GM12878 (cell line): ENCODE results near the gene NANOGP8. TPM values are rescaled to one million over a fixed set of nuclear protein-coding genes. Genes with fewer than 3 reads are reported as not detected.

ENCODE experiments used
- ATAC-seq: fragments of 200-7000 bp; cut with Tn5 transposase; 3 replicates; pipeline ENCODE4 v1.9.1; 2020; ENCODE audit warnings: mild to moderate bottlenecking, moderate library complexity
- BruUV-seq: library from RNA; stranded (reverse); fragments of 400-500 nt; replicated peaks from 2 replicates; lab custom pipeline; 2021; lab: Mats Ljungman, UMichigan
- CTCF ChIA-PET: fragments of 300-600 bp; sonication (Branson Sonifier 250); formaldehyde crosslinking; extraction: SDS; loops from one replicate; lab custom pipeline; 2021; ENCODE audit warnings: inconsistent platforms; lab: Yijun Ruan, JAX
- POLR2A ChIA-PET: fragments of 350-600 bp; formaldehyde crosslinking; extraction: SDS; loops from one replicate; lab custom pipeline; 2021; ENCODE audit warnings: inconsistent platforms; lab: Charles Lee
- RAD21 ChIA-PET: fragments of 300-600 bp; sonication (Branson Sonifier 250); formaldehyde crosslinking; loops from one replicate; lab custom pipeline; 2023; ENCODE audit warnings: antibody characterized with exemption; ENCODE audit not compliant: unreplicated experiment; lab: Charles Lee
- SMC1A ChIA-PET: fragments of 300-600 bp; sonication (Branson Sonifier 250); formaldehyde crosslinking; loops from one replicate; lab custom pipeline; 2023; ENCODE audit not compliant: unreplicated experiment, uncharacterized antibody; lab: Charles Lee
- DNase-seq: peaks from one replicate; pipeline ENCODE4 v3.0.0-alpha.2; 2011; ENCODE audit warnings: low read depth, low spot score
- FAIRE-seq: peaks from 3 replicates; lab custom pipeline; 2011; peaks lifted over from hg19 to GRCh38; lab: Jason Lieb, UNC
- H2AFZ ChIP-seq: 2 replicates; pipeline ENCODE4 v1.6.0; 2011; ENCODE audit warnings: low read depth, low read length, control low read depth; ENCODE audit not compliant: control insufficient read depth
- H3K27ac ChIP-seq: 2 replicates; pipeline ENCODE4 v1.5.1; 2011; ENCODE audit warnings: control low read depth; ENCODE audit not compliant: control insufficient read depth, insufficient read depth
- H3K27me3 ChIP-seq, 2 experiments: replicated peaks in 1 of 2; 2 replicates each; pipeline versions ENCODE4 v1.6.0 to v1.6.1; 2011; ENCODE audit warnings: low read length in 1 of 2; ENCODE audit not compliant: control insufficient read depth in 2 of 2, insufficient read depth in 2 of 2
- H3K36me3 ChIP-seq, 2 experiments: 2 replicates each; pipeline ENCODE4 v1.5.1; 2011; ENCODE audit warnings: low read length in 1 of 2; ENCODE audit not compliant: control insufficient read depth in 2 of 2, insufficient read depth in 2 of 2
- H3K4me1 ChIP-seq: 2 replicates; pipeline ENCODE4 v1.6.1; 2011; ENCODE audit warnings: mild to moderate bottlenecking, low read length, moderate library complexity, mixed read lengths; ENCODE audit not compliant: control insufficient read depth, insufficient read depth
- H3K4me2 ChIP-seq: 2 replicates; pipeline ENCODE4 v1.6.0; 2011; ENCODE audit warnings: control low read depth; ENCODE audit not compliant: control insufficient read depth, insufficient read depth
- H3K4me3 ChIP-seq: fragments of 200-600 bp; sonication (generic); 2 replicates; pipeline ENCODE4 v1.5.1; 2016
- H3K79me2 ChIP-seq: 2 replicates; pipeline ENCODE4 v1.6.0; 2011; ENCODE audit warnings: low read length; ENCODE audit not compliant: control insufficient read depth, insufficient read depth
- H3K9ac ChIP-seq: 2 replicates; pipeline ENCODE4 v1.8.0; 2011; ENCODE audit warnings: low read length, control low read depth, mixed read lengths; ENCODE audit not compliant: control insufficient read depth, insufficient read depth
- H3K9me3 ChIP-seq: replicated peaks from 3 replicates; pipeline ENCODE4 v1.5.1; 2011; ENCODE audit warnings: mild to moderate bottlenecking, low read length; ENCODE audit not compliant: control insufficient read depth, insufficient read depth
- H4K20me1 ChIP-seq: 2 replicates; pipeline ENCODE4 v1.6.0; 2011; ENCODE audit not compliant: control insufficient read depth, insufficient read depth
- BCLAF1 ChIP-seq: fragments of 450-650 bp; IDR thresholded peaks from 2 replicates; pipeline ENCODE4 v1.6.1; 2017; ENCODE audit warnings: antibody characterized with exemption, mild to moderate bottlenecking, moderate library complexity
- JUND ChIP-seq: IDR thresholded peaks from 2 replicates; pipeline ENCODE4 v1.6.1; 2012; ENCODE audit warnings: low read depth, mild to moderate bottlenecking, low read length, improper control_type of control experiment, moderate library complexity
- MTA2 ChIP-seq: fragments of 450-650 bp; IDR thresholded peaks from 2 replicates; pipeline ENCODE4 v1.6.1; 2016; ENCODE audit warnings: low read depth, mild to moderate bottlenecking, moderate library complexity
- MYB ChIP-seq: fragments of 150-350 bp; IDR thresholded peaks from 2 replicates; pipeline ENCODE4 v1.6.1; 2014; ENCODE audit warnings: mild to moderate bottlenecking, low read depth, low read length, borderline replicate concordance
- NR2C1 ChIP-seq: fragments of 450-650 bp; IDR thresholded peaks from 2 replicates; pipeline ENCODE4 v1.6.1; 2017; ENCODE audit warnings: antibody characterized with exemption, mild to moderate bottlenecking, moderate library complexity
- PAX5 ChIP-seq: IDR thresholded peaks from 2 replicates; pipeline ENCODE4 v1.6.1; 2011; ENCODE audit warnings: low read depth, low read length, borderline replicate concordance
- RB1 ChIP-seq: fragments of 450-650 bp; formaldehyde crosslinking; IDR thresholded peaks from 2 replicates; pipeline ENCODE4 v1.6.1; 2017; ENCODE audit warnings: mild to moderate bottlenecking, borderline replicate concordance
- RCOR1 ChIP-seq: conservative IDR thresholded peaks from 2 replicates; pipeline ENCODE4 v1.6.1; 2012; ENCODE audit warnings: low read depth, low read length, improper control_type of control experiment
- ZNF217 ChIP-seq: fragments of 450-650 bp; IDR thresholded peaks from 2 replicates; pipeline ENCODE4 v1.6.1; 2017; ENCODE audit warnings: antibody characterized with exemption, mild to moderate bottlenecking
- WGBS: methylation state at CpG from one replicate; pipeline ENCODE4 v1.1.6; 2016; ENCODE audit warnings: low lambda C conversion rate; ENCODE audit not compliant: insufficient replicate concordance, insufficient coverage; ENCODE audit errors: missing lambda C conversion rate; 5-methylcytosine and 5-hydroxymethylcytosine counted together
- in situ Hi-C: fragments of 300-500 bp; cut with MboI; formaldehyde crosslinking; loops from 9 replicates; pipeline ENCODE4 v1.14.3; 2018; ENCODE audit warnings: mixed read lengths
- intact Hi-C: fragments of 100-400 bp; cut with micrococcal nuclease; formaldehyde crosslinking; loops from one replicate; pipeline ENCODE4 v1.14.2; 2022; ENCODE audit not compliant: unreplicated experiment
- polyA plus RNA-seq, 11 experiments: library from polyadenylated mRNA; depleted of rRNA in 4 of 11; unstranded in 6 of 11; stranded (reverse) in 5 of 11; fragments of >200 nt; fragmentation: Nextera tagmentation in 4 of 11; fragmentation: Illumina TruSeq in 1 of 11; extraction: Ambion mirVana in 4 of 11; extraction: Trizol in 1 of 11; gene quantifications; 1 replicate in 1 of 11; 2 replicates in 10 of 11; pipeline versions ENCODE4 v1.2.1 to v1.2.3, GENCODE V29; 2011 to 2016; ENCODE audit warnings: inconsistent platforms in 2 of 11, missing spikeins in 2 of 11, low read depth in 1 of 11
- total RNA-seq, 4 experiments: library from RNA; depleted of rRNA in 3 of 4; stranded (reverse); fragments of >200 nt in 3 of 4; fragmentation: Illumina TruSeq in 1 of 4; extraction: Trizol in 1 of 4; gene quantifications; 2 replicates each; pipeline versions ENCODE4 v1.2.1 to v1.2.3, GENCODE V29; 2013 to 2021

The NANOGP8 gene
- total and polyA plus RNA-seq, 10 of the 15 experiments (the other 5 are each of a cell fraction or from before 2014, with no cell fraction given) = not detected

DNA sequence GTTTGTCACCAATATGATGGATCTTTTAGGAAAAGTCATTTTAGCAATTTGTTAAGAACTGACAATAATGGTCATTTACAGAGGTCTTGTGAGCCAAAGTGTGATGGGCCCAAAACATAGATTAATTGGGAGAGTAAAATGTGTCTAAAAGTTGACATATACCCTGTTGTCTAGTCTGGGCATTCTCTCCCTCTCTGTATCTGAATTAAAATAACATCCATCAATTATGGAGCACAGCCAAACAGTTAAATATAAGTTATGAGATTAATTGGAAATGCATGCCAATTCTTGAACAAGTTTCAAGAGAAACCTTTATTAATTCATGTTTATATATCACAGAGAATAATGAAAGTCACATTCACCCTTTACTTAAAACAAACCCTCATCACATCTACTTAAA, 13.6 kb upstream of the NANOGP8 start:
- POLR2A ChIA-PET = no interaction called here
- BruUV-seq = no TSS peak
- CTCF ChIA-PET = no interaction called here
- SMC1A ChIA-PET = no interaction called here
- no peaks in the 10 kb centered on the region for H4K20me1 ChIP-seq
- DNase-seq (no peak), ATAC-seq (no peak)
- intact Hi-C loops = no loop called here
- H3K9ac ChIP-seq = no peak overlapping the region
- no peaks in the 10 kb centered on the region for H3K36me3 ChIP-seq
- RAD21 ChIA-PET = no interaction called here
- TF ChIP-seq MTA2 (no peak), RCOR1 (no peak), NR2C1 (no peak), RB1 (no peak), MYB (no peak)
- TF ChIP-seq, all 136 proteins: peak for 0
- H3K9me3 ChIP-seq = no peaks in the 10 kb centered on the region
- no peak for FAIRE-seq
- H3K4me3 ChIP-seq = no peak overlapping the region
- no peaks in the 10 kb centered on the region for H3K79me2 ChIP-seq
- H3K27ac ChIP-seq = no peak overlapping the region
- H3K4me2 ChIP-seq = no peak overlapping the region
- H2AFZ ChIP-seq = no peak overlapping the region
- H3K27me3 ChIP-seq = no peaks in the 10 kb centered on the region
- in situ Hi-C loops = no loop called here
- no peaks in the 10 kb centered on the region for H3K4me1 ChIP-seq

DNA sequence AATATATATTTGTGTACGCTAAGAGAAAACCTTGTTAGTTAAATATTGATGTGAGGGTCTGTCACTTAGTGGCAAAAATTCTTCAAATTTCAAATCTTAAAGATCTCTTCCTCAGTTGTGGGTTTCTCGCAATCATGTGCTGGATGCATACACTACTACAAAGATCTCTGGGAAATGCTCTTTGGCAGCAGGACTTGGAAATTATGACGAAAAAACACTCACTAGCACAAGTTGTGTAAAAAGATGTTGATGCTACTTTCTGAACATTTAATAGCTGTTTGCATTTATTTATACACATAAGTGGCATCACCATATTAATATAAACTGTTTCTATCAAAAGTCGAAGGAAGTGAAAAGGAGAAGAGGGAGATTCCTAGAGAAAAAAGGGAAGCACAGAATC, 10.8 kb upstream of the NANOGP8 start:
- CTCF ChIA-PET = no interaction called here
- RAD21 ChIA-PET = no interaction called here
- in situ Hi-C loops = no loop called here
- no peaks in the 10 kb centered on the region for H3K4me1 ChIP-seq
- H2AFZ ChIP-seq = no peak overlapping the region
- H3K4me3 ChIP-seq = no peak overlapping the region
- TF ChIP-seq ZNF217 = no peak
- TF ChIP-seq PAX5 = no peak
- no peak for TF ChIP-seq JUND
- no peak for TF ChIP-seq BCLAF1
- TF ChIP-seq, all 136 proteins: peak for 0
- Histone ChIP-seq H3K9me3 (no peaks in the 10 kb centered on the region), H3K4me2 (no peak overlapping the region), H3K79me2 (no peaks in the 10 kb centered on the region), H4K20me1 (no peaks in the 10 kb centered on the region), H3K27me3 (no peaks in the 10 kb centered on the region), H3K36me3 (no peaks in the 10 kb centered on the region), H3K9ac (no peak overlapping the region), H3K27ac (no peak overlapping the region)
- DNase-seq = no peak
- intact Hi-C loops = no loop called here
- BruUV-seq = no TSS peak
- no peak for ATAC-seq
- no peak for FAIRE-seq
- WGBS = 34% methylated on average over 4 of the region's 4 CpGs
- ChIA-PET SMC1A (no interaction called here), POLR2A (no interaction called here)
